ENCODE measurements around the gene RASGRP4. TPM values are rescaled to one million over a fixed set of nuclear protein-coding genes. Genes with fewer than 3 reads are reported as not detected.
"Not testable (repeated sequence)": the region's sequence is repeated elsewhere in the genome, so short reads cannot be mapped to it uniquely, and the experiment has no call there.

Gene RASGRP4
- total RNA-seq, 2 donors from 2014 or later: 0.84 to 0.90 TPM

DNA sequence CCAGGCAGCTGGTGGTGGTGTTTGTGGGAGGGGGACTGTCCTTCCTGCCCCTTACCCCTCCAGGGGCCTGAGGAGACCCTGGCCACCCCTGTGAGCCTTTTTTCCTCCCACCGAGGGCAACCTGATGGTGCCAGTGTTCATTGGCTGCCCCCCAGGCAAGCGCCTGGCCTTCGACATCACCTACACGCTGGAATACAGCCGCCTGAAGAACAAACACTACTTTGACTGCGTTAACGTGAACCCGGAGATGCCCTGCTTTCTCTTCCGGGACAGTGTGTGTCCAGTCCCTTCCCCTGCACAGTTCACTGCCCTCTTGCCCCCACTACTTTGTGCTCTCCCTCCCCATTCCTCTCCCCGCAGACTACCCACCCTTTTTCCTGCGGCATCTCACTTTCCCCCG, 59.0 kb downstream of the RASGRP4 start:
- H3K27me3 ChIP-seq: no peaks in the 10 kb centered on the region
- H3K4me1 ChIP-seq: peaks cover 2% of the 10 kb centered on the region
- H3K9ac ChIP-seq (ENCODE audit: low read depth in 2 of 2, low read length in 2 of 2): no peak overlapping the region
- DNase-seq: no peak
- no peak overlapping the region for H3K27ac ChIP-seq
- TF ChIP-seq CTCF (IDR thresholded peaks at IDR 0.05): no peak
- H3K36me3 ChIP-seq: no peaks in the 10 kb centered on the region
- intact Hi-C loops (cut with DNase I): no loop called here
- H3K4me3 ChIP-seq: no peak overlapping the region
- no peaks in the 10 kb centered on the region for H3K9me3 ChIP-seq

DNA sequence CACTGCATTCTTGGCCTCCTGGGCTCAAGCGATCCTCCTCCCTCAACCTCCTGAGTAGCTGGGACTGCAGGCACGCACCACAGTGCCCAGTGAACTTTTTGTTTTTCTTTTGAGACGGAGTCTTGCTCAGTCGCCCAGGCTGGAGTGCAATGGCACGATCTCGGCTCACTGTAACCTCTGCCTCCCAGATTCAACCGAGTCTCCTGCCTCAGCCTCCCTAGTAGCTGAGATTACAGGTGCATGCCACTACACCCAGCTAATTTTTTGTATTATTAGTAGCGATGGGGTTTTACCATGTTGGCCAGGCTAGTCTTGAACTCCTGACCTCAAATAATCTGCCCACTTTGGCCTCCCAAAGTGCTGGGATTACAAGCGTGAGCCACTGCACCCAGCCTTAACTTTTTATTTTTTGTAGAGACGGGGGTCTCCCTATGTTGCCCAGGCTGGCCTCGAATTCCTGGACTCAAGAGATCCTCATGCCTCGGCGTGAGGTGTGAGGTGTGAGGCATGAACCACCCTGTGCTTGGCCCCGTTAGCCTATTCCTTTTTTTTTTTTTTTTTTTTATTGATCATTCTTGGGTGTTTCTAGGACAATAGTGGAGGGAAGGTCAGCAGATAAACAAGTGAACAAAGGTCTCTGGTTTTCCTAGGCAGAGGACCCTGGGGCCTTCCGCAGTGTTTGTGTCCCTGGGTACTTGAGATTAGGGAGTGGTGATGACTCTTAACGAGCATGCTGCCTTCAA, 62.9 kb downstream of the RASGRP4 start:
- peak overlapping the region; percentile 62 for H3K4me3 ChIP-seq
- H3K27me3 ChIP-seq; H3K27ac ChIP-seq; H3K4me1 ChIP-seq; DNase-seq; intact Hi-C loops (cut with DNase I); H3K9me3 ChIP-seq; H3K36me3 ChIP-seq; H3K9ac ChIP-seq (ENCODE audit: low read depth in 2 of 2, low read length in 2 of 2): not testable (repeated sequence)

DNA sequence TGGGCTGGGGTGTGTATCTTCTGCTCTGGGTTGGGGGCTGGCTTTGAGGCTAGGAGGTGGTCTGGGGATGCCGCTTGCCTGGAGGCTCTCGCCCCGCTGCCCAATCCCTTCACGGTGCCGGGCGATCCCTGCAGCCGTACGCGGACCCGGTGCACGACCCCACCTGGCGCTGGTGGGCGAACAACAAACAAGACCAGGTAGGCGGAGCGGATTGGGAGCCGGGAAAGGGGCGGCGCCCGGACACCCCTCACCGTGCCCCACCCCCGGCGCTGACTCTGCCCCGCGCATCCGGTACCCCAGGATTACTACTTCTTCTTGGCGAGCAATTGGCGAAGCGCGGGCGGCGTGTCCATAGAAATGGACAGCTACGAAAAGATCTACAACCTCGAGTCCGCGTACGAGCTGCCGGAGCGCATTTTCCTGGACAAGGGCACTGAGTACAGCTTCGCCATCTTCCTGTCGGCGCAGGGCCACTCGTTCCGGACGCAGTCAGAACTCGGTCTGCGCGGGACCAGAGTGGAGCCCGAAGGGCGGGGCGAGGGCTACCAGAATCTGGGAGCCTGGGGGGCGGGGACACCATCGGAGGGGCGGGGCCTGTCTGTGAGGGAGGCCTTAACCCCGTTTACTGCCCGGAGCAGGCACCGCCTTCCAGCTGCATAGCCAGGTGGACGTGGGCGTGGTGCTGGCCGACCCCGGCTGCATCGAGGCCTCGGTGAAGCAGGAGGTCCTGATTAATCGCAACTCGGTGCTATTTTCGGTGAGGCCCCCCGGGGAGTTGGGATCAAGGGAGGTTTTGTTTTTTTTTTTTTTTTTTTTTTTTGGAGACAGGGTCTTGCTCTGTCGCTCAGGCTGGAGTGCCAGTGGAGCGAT, 63.7 kb downstream of the RASGRP4 start:
- peaks cover 4% of the 10 kb centered on the region for H3K27me3 ChIP-seq
- intact Hi-C loops (cut with DNase I): no loop called here
- peak; percentile 95 for DNase-seq
- H3K36me3 ChIP-seq: no peaks in the 10 kb centered on the region
- H3K9ac ChIP-seq (ENCODE audit: low read depth in 2 of 2, low read length in 2 of 2): peak overlapping the region in 1 of 2 donors; percentile 34
- peaks cover 2% of the 10 kb centered on the region for H3K4me1 ChIP-seq
- TF ChIP-seq CTCF (IDR thresholded peaks at IDR 0.05): no peak
- H3K4me3 ChIP-seq: peak overlapping the region; percentile 62
- H3K9me3 ChIP-seq: no peaks in the 10 kb centered on the region
- peak overlapping the region; percentile 60 for H3K27ac ChIP-seq

GRCh38 chr19:38361633-38362075, 64.4 kb downstream of the RASGRP4 start:
- Histone ChIP-seq H3K27ac (peak overlapping the region; percentile 60), H3K4me1 (peaks cover 2% of the 10 kb centered on the region)

DNA sequence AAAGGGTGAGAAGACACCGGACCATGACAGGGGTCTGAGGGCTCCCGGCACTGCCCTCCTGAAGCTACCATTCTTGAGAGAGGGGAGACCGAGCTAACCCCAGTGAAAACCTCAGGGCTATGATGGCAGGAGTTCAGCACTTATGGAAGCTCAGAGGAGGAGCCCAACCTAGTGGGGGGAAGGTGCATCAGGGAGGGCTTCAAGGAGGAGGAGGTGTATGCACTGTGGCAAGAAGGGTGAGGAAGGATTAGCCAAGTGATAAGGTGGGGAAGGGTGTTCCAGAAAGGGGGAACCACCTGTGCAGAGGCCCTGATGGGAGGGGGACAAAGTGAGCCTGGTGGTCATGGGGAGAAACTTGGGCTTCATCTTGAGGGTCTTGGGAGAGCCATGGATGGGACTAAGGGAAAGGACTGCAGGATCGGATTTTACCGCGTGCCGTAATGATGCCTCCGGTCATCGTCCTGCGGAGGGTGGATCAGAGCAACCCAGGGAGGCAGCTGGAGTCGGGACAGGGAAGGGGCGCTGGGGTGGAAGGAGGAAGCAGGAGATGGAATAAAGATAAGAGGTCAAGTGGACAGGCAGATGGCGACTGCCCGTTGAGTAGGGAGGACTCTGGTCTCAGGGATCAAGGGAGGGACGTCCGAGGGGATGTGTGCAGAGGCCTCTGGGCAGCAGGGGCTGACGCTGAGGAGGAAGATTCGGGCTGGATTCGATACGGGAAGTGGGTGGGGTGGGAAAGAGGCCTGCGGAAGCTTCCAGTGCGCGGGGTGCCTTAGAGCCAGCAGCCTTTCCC, 65.0 kb downstream of the RASGRP4 start:
- Histone ChIP-seq H3K27ac (no peak overlapping the region), H3K9ac (ENCODE audit: low read depth in 2 of 2, low read length in 2 of 2) (peak overlapping the region; percentile 34 to 47), H3K4me3 (peak overlapping the region; percentile 62), H3K9me3 (no peaks in the 10 kb centered on the region), H3K36me3 (no peaks in the 10 kb centered on the region), H3K4me1 (peaks cover 2% of the 10 kb centered on the region), H3K27me3 (peaks cover 4% of the 10 kb centered on the region)
- no peak for TF ChIP-seq CTCF (IDR thresholded peaks at IDR 0.05)
- intact Hi-C loops (cut with DNase I): no loop called here
- DNase-seq: no peak

More at GRCh38 chr19:38361633-38362075, 64.4 kb downstream of the RASGRP4 start:
- peak; percentile 84 for DNase-seq
- peak overlapping the region; percentile 34 to 47 for H3K9ac ChIP-seq (ENCODE audit: low read depth in 2 of 2, low read length in 2 of 2)
- H3K36me3 ChIP-seq: no peaks in the 10 kb centered on the region
- no peak for TF ChIP-seq CTCF (IDR thresholded peaks at IDR 0.05)
- H3K4me3 ChIP-seq: peak overlapping the region; percentile 62
- H3K9me3 ChIP-seq: no peaks in the 10 kb centered on the region
- H3K27me3 ChIP-seq: peaks cover 4% of the 10 kb centered on the region
- intact Hi-C loops (cut with DNase I): no loop called here

Measured in colonic mucosa (tissue), 4 donors.